HCT116 (cell line): ENCODE results near the gene PRDM1. TPM values are rescaled to one million over a fixed set of nuclear protein-coding genes. Genes with fewer than 3 reads are reported as not detected.

Experiments
- ATAC-seq: fragments of 200-7000 bp; cut with Tn5 transposase; 2 replicates; pipeline ENCODE4 v1.9.1; 2020; ENCODE audit warnings: mild to moderate bottlenecking, moderate library complexity
- BruUV-seq: library from RNA; stranded (reverse); fragments of 400-500 nt; replicated peaks from 2 replicates; lab custom pipeline; 2021; lab: Mats Ljungman, UMichigan
- CTCF ChIA-PET: fragments of 300-600 bp; sonication (Branson Sonifier 250); formaldehyde crosslinking; loops from one replicate; lab custom pipeline; 2021; ENCODE audit warnings: antibody characterized with exemption; lab: Charles Lee
- POLR2A ChIA-PET: fragments of 300-600, 350-600 bp; sonication (Branson Sonifier 250); formaldehyde crosslinking; loops from one replicate; lab custom pipeline; 2021; ENCODE audit warnings: antibody characterized with exemption; lab: Charles Lee
- RAD21 ChIA-PET, 2 experiments: fragments of 300-600 bp; sonication (Branson Sonifier 250); formaldehyde crosslinking; loops; one replicate each; lab custom pipeline; 2023; ENCODE audit warnings: low total read pairs in 2 of 2; ENCODE audit not compliant: uncharacterized antibody in 2 of 2, unreplicated experiment in 2 of 2, low non-redundant PET in 1 of 2; lab: Charles Lee
- DNase-seq: peaks from one replicate; pipeline ENCODE4 v3.0.0-alpha.2; 2010; ENCODE audit warnings: low read depth, low spot score
- H2AFZ ChIP-seq: fragments of 200-600 bp; shearing (Covaris generic), sonication (generic); 2 replicates; pipeline ENCODE4 v1.6.1; 2017; ENCODE audit warnings: low read depth, mixed run types, mixed read lengths, antibody characterized with exemption, low read length; ENCODE audit not compliant: poor library complexity, severe bottlenecking
- H3K27ac ChIP-seq: 2 replicates; pipeline ENCODE4 v1.5.1; 2012; ENCODE audit warnings: low read depth, low read length
- H3K27me3 ChIP-seq: fragments of 200-600 bp; sonication (generic); 2 replicates; pipeline ENCODE4 v1.6.1; 2016; ENCODE audit warnings: mixed run types, low read length, mixed read lengths; ENCODE audit not compliant: insufficient read depth
- H3K36me3 ChIP-seq, 2 experiments: fragments of 200-500 bp in 1 of 2; fragments of 200-600 bp in 1 of 2; sonication (Bioruptor generic) in 1 of 2; sonication (generic) in 1 of 2; 2 replicates each; pipeline versions ENCODE4 v1.5.1 to v1.6.1; 2014 to 2016; ENCODE audit warnings: low read length in 2 of 2, inconsistent platforms in 1 of 2, mixed read lengths in 1 of 2, mixed run types in 1 of 2; ENCODE audit not compliant: insufficient read depth in 2 of 2, control insufficient read depth in 1 of 2
- H3K4me1 ChIP-seq, 2 experiments: fragments of 200-600 bp in 1 of 2; sonication (generic) in 1 of 2; 2 replicates each; pipeline versions ENCODE4 v1.5.1 to v1.6.1; 2012 to 2017; ENCODE audit warnings: low read length in 2 of 2, inconsistent platforms in 1 of 2, mild to moderate bottlenecking in 1 of 2, mixed read lengths in 1 of 2, mixed run types in 1 of 2, moderate library complexity in 1 of 2; ENCODE audit not compliant: insufficient read depth in 2 of 2, control insufficient read depth in 1 of 2
- H3K4me2 ChIP-seq: fragments of 200-600 bp; sonication (generic); 2 replicates; pipeline ENCODE4 v1.6.1; 2017; ENCODE audit warnings: mixed run types, low read length, mixed read lengths
- H3K4me3 ChIP-seq, 2 experiments: fragments of 200-600 bp in 1 of 2; sonication (generic) in 1 of 2; replicated peaks in 1 of 2; 2 replicates each; pipeline ENCODE4 v1.5.1; 2011 to 2016; ENCODE audit warnings: low read length in 2 of 2, control low read depth in 1 of 2, low read depth in 1 of 2, mild to moderate bottlenecking in 1 of 2, mixed read lengths in 1 of 2, mixed run types in 1 of 2
- H3K79me2 ChIP-seq: fragments of 200-600 bp; sonication (generic); 2 replicates; pipeline ENCODE4 v1.6.1; 2017; ENCODE audit warnings: mild to moderate bottlenecking, mixed run types, low read length, moderate library complexity, mixed read lengths; ENCODE audit not compliant: insufficient read depth
- H3K9ac ChIP-seq: fragments of 200-600 bp; sonication (generic); 2 replicates; pipeline ENCODE4 v1.6.1; 2016; ENCODE audit warnings: low read length, mixed read lengths
- H3K9me2 ChIP-seq: fragments of 200-600 bp; sonication (generic), shearing (Covaris generic); 2 replicates; pipeline ENCODE4 v1.6.1; 2017; ENCODE audit warnings: mixed run types, mild to moderate bottlenecking, moderate library complexity; ENCODE audit not compliant: insufficient read depth
- H3K9me3 ChIP-seq, 2 experiments: fragments of 200-500 bp in 1 of 2; fragments of 200-600 bp in 1 of 2; sonication (Bioruptor generic) in 1 of 2; sonication (generic) in 1 of 2; 2 replicates each; pipeline ENCODE4 v1.6.1; 2014 to 2017; ENCODE audit warnings: low read length in 2 of 2, mixed read lengths in 2 of 2, inconsistent platforms in 1 of 2, low read depth in 1 of 2, mild to moderate bottlenecking in 1 of 2, mixed run types in 1 of 2, moderate library complexity in 1 of 2; ENCODE audit not compliant: control insufficient read depth in 1 of 2, insufficient read depth in 1 of 2
- H4K20me1 ChIP-seq: fragments of 200-600 bp; sonication (generic), shearing (Covaris generic); 2 replicates; pipeline ENCODE4 v1.6.1; 2017; ENCODE audit warnings: mixed run types, mild to moderate bottlenecking, moderate library complexity; ENCODE audit not compliant: insufficient read depth
- CBX3 ChIP-seq: IDR thresholded peaks from 2 replicates; pipeline ENCODE4 v1.6.1; 2012; ENCODE audit warnings: low read depth
- CEBPB ChIP-seq: IDR thresholded peaks from 2 replicates; pipeline ENCODE4 v1.6.1; 2012; ENCODE audit warnings: low read depth
- CTCF ChIP-seq, 3 experiments: fragments of 200-600 bp in 1 of 3; sonication (generic) in 1 of 3; IDR thresholded peaks in 2 of 3; conservative IDR thresholded peaks in 1 of 3; 2 replicates each; pipeline ENCODE4 v1.5.1; 2012 to 2017; ENCODE audit warnings: low read depth in 2 of 3, low read length in 2 of 3, antibody characterized with exemption in 1 of 3, borderline replicate concordance in 1 of 3, control low read depth in 1 of 3, mild to moderate bottlenecking in 1 of 3, mixed read lengths in 1 of 3, mixed run types in 1 of 3, moderate library complexity in 1 of 3; ENCODE audit not compliant: insufficient read depth in 1 of 3
- ELF1 ChIP-seq: IDR thresholded peaks from 2 replicates; pipeline ENCODE4 v1.6.1; 2012; ENCODE audit warnings: low read depth, borderline replicate concordance
- EZH2phosphoT487 ChIP-seq: fragments of 200-600 bp; IDR thresholded peaks from 2 replicates; pipeline ENCODE4 v1.6.1; 2018; ENCODE audit warnings: antibody characterized with exemption, borderline replicate concordance
- JUND ChIP-seq: IDR thresholded peaks from 2 replicates; pipeline ENCODE4 v1.6.1; 2012
- POLR2AphosphoS5 ChIP-seq: IDR thresholded peaks from 2 replicates; pipeline ENCODE4 v1.6.1; 2011; ENCODE audit warnings: mild to moderate bottlenecking, low read depth, low read length, moderate library complexity
- SRF ChIP-seq: IDR thresholded peaks from 2 replicates; pipeline ENCODE4 v1.6.1; 2012; ENCODE audit warnings: low read depth
- intact Hi-C: fragments of 100-400 bp; cut with micrococcal nuclease; formaldehyde crosslinking; loops from 2 replicates; pipeline ENCODE4 v1.10.0; 2022
- total RNA-seq: library from RNA; stranded (reverse); gene quantifications from one replicate; pipeline ENCODE4 v1.2.1, GENCODE V29; 2021; ENCODE audit not compliant: unreplicated experiment

The PRDM1 gene
- total RNA-seq, 1 experiment from 2014 or later = 3.4 TPM

- no peaks in the 10 kb centered on the region for H3K27me3 ChIP-seq
- no peaks in the 10 kb centered on the region for H3K9me3 ChIP-seq
- ChIA-PET RAD21 (no interaction called here), POLR2A (no interaction called here), CTCF (no interaction called here)
- intact Hi-C loops = no loop called here
- H3K79me2 ChIP-seq = no peaks in the 10 kb centered on the region
- H3K27ac ChIP-seq = no peak overlapping the region
- no peaks in the 10 kb centered on the region for H4K20me1 ChIP-seq
- no peak for DNase-seq
- ATAC-seq = no peak
- H3K4me2 ChIP-seq = no peak overlapping the region
- H3K36me3 ChIP-seq = no peaks in the 10 kb centered on the region
- H2AFZ ChIP-seq = no peak overlapping the region
- H3K4me3 ChIP-seq = no peak overlapping the region
- no peaks in the 10 kb centered on the region for H3K9me2 ChIP-seq
- TF ChIP-seq CBX3 = no peak
- no peak for TF ChIP-seq CEBPB
- TF ChIP-seq POLR2AphosphoS5 = no peak
- TF ChIP-seq SRF = no peak
- H3K9ac ChIP-seq = no peak overlapping the region
- peaks cover 18 to 20% of the 10 kb centered on the region in 2 experiments for H3K4me1 ChIP-seq
- no TSS peak for BruUV-seq
These were observed 19.4 kb downstream of the PRDM1 start for GRCh38 chr6:106105493-106105892.

- Histone ChIP-seq H4K20me1 (no peaks in the 10 kb centered on the region), H3K27me3 (no peaks in the 10 kb centered on the region), H3K79me2 (no peaks in the 10 kb centered on the region), H3K4me1 (peaks cover 14 to 15% of the 10 kb centered on the region in 2 experiments), H3K9me3 (no peaks in the 10 kb centered on the region), H3K36me3 (no peaks in the 10 kb centered on the region), H3K9ac (no peak overlapping the region), H3K4me2 (no peak overlapping the region), H2AFZ (no peak overlapping the region), H3K4me3 (no peak overlapping the region), H3K9me2 (no peaks in the 10 kb centered on the region), H3K27ac (no peak overlapping the region)
- TF ChIP-seq ELF1 = no peak
- no peak for TF ChIP-seq CTCF (IDR thresholded peaks at IDR 0.05 in 2 of 3, conservative IDR thresholded peaks at IDR 0.05 in 1 of 3; ENCODE audit: borderline replicate concordance in 1 of 3, insufficient read depth in 1 of 3, low read depth in 2 of 3, low read length in 2 of 3)
- no peak for TF ChIP-seq JUND
- no peak for TF ChIP-seq EZH2phosphoT487
- intact Hi-C loops = no loop called here
- RAD21 ChIA-PET = no interaction called here
- ATAC-seq = no peak
- no peak for DNase-seq
- no TSS peak for BruUV-seq
- POLR2A ChIA-PET = no interaction called here
- CTCF ChIA-PET = no interaction called here
These were observed 20.3 kb downstream of the PRDM1 start for GRCh38 chr6:106106276-106107042.
